GM19099 (cell line): Measurements from ENCODE around the gene CERS3.

Experiments
- POLR2A ChIP-seq: IDR thresholded peaks from 3 replicates; pipeline ENCODE4 v1.6.1; 2011; ENCODE audit warnings: low read depth; ENCODE audit not compliant: insufficient read length; ENCODE audit errors: extremely low read depth

Gene CERS3

DNA sequence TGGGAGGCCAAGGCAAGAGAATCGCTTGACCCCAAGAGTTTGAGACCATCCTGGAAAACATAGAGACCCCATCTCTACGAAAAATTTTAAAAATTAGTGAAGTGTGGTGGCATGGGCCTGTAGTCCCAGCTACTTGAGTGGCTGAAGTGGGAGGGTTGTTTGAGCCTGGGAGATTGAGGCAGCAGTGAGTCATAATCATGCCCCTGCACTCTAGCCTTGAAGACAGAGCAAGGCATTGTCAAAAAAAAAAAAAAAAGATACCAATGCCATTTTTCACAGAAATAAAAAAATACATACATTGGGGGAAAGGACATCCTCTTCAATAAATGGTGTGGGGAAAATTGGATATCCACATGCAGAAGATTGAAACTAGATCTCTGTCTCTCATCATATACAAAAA, 74.6 kb downstream of the CERS3 start:
- TF ChIP-seq POLR2A, result no peak

- TF ChIP-seq POLR2A, result no peak
These were observed 80.3 kb downstream of the CERS3 start for GRCh38 chr15:100448481-100448880.

DNA sequence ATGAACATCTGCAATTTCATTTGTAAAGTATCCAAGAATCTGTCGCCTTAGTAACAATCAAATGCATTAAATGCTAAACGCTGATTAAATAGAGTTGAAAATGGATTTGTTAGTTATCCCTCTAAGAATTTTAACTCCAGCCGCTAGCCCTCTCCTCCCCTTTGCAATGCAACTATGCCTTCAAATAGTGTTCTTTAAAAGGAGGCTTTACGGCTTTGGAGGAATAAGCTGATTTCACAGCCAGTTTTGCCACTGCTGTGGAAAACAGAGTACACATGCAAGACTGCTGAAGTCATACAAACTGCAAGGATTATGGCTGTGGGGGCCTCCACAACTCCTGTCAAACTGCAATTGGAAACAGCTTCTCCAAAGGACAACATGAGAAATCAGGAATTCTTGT, 89.2 kb downstream of the CERS3 start:
- no peak for TF ChIP-seq POLR2A

DNA sequence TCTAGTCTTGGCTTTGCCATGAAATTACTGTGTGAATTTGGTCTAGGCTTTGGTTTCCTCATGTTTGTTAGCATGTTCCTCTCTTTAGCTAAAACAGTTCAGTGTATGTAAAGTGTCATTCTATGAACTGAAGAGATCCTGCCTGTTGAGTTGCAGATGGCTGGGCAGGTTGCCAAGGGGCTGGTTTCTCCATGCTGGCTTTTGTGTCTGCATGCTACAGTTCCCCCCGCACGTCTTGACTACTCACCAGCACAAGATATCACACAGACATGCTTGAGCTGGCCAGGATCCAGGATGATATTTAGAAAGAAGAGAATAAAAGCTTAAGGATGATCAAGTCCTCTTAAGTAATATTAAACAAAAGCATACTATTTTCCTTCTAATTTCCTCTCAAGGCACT, 90.2 kb downstream of the CERS3 start:
- no peak for TF ChIP-seq POLR2A

DNA sequence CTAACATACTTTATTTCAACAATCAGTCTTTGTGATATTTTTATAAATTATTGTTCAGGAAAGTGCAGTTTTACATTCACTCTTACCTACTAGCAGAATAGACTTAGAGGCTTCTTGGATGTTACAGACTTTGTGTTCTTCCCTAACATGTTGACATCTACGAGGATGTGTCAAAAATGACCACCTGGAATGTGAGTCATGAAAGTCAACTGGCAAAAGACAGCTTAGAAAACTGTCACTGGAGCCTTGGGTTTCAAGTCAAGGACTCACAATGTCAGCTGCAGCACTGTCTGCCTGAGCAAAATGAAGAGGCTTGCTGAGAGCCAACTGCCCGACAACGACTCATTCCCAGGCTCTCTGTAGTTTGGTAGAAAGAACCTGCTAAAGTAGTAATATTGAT, 91.5 kb downstream of the CERS3 start:
- no peak for TF ChIP-seq POLR2A

DNA sequence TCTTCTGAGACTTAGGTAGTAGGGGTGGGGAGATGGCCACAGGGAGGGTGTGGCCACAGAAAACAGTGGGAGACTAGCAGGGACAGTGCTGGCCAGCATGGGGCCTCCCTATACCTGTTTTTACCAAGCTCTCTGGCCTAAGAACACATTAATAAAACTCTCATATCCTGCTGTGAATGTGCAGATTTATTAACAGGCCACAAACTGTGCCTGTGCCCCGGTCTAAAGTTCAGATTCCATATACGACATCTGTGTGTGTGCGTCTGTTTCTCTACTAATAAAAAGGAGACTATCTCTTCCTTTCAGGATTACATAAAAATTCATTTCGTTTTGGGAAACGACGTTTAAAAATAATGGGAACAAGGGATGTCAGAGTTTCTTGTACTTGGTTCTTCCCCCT, 94.2 kb downstream of the CERS3 start:
- no peak for TF ChIP-seq POLR2A

DNA sequence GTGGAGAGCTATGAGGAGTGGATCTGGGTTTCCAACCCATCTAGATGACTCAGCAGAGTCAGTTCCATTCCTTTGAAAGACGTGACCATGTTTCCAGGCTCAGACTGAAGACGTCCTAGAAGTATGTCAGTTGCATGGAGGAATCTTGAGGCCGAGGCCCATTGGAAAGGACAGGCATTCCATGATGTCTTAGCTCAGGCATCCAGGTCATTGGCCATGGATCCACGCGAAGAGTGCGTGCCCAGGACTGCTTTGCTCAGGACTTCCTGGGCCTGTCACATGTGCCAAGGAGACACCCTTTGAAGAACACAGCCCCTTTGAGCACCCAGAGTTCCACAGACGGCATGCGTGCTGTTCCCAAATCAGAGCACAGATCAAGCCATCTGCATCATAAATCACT, 94.7 kb downstream of the CERS3 start:
- TF ChIP-seq POLR2A, result no peak

DNA sequence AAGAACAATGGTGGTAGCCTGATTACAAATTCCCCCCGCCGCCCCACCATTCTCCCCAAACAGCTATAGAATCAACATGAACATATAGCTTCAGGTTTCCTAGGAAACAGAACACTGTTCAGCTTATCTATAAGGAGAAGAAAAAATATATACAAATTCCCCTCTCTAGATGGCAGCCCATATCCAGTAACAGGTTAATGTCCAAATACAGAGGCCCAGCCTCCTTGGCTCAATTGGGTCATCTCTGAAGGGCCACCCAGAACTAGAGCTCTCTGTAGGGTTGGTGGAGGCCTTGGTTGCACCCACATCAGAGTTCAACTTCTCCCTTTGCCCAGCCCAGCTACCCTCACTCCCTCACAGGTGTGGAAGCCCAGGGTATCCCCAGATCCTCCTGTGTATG, 95.4 kb downstream of the CERS3 start:
- TF ChIP-seq POLR2A, result no peak

GRCh38 chr15:100430411-100430810, 98.3 kb downstream of the CERS3 start:
- TF ChIP-seq POLR2A, result no peak

- no peak for TF ChIP-seq POLR2A
These were observed 99.5 kb downstream of the CERS3 start for GRCh38 chr15:100429116-100429728.

DNA sequence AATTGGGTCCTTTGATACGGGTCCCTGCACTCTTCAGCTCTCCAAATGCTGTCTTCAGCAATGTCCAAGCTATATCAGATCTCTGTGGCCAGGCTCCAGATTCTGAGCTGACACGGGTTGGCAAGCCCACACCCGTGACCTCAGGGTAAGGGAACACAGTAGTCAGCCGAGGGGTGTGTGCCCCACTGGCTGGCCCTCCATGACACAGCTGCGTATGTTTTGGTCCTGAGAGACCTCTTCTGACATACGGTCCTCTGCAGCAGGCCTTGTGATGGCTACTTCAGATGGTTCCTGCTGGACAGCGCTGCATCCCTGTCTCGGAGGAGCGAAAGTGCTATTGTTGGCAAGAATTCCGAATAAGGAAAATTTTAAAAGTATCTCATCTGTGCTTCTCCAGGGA, 101.8 kb downstream of the CERS3 start:
- TF ChIP-seq POLR2A, result no peak

DNA sequence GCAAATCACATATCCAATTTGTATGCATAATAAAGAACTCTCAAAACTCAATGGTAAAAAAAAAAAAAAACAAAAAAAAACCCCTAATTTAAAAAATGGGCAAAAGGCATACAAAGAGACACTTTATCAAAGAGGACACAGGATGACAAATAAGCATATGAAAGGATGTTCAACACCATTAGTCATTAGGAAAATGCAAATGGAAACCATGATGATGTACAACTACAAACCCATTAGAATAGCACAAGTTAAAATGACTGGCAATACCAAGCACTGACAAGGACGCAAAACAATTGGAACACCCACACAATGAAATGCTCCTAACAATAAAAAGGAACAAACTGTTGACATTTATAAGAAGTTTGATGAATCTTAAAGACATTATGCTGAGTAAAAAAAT, 123.6 kb downstream of the CERS3 start:
- TF ChIP-seq POLR2A, result no peak

DNA sequence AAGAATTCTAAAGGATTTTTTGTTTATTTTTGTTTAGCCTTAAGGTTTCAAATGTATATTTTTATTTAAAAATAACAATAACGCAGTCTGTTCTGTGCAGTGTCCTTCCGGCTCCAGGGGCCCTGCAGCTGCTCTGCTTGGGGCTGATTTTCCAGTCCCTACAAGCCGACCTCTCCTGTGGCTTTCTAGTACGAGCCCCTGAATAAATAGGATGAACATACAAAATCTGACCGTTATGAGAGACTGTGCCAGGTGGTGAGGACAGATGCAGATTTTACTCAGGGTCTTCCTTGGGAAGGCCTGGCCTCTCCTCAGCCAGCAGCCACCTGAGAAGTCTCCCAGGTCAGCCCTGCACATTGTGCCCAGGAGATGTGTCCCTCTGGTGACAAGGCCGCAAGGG, 127.8 kb downstream of the CERS3 start:
- no peak for TF ChIP-seq POLR2A

DNA sequence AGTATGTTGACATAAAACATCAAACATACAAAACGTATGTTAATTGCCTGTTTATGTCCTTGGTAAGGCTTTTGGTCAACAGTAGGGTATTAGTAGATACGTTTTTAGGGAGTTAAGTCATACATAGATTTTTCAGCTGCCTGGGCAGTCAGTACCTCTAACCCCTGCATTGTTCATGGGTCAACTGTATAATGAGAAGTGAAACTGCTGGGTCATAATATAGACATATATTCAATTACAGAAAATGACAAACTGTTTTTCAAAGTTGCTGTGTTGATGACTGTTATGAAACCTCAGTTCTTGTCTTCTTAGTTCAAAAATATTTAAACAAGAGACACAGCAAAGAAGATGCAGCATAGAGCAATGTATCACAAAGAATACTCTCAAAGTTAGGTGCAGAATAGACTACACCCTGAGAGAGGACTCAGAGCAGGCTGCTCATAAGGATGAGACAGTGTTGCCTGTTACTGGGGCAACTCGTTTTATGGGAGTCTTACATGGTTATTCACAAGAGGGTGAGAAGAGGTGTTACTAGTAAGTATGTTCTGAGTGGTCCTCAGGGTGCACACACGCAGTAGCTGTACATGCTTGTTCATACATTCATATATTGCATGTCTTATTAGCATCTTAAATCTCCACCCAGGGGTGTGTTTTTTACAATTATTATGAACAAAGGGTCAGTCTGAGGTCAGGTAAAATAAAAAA, 133.9 kb downstream of the CERS3 start:
- no peak for TF ChIP-seq POLR2A

GRCh38 chr15:100393008-100393407, 135.7 kb downstream of the CERS3 start:
- no peak for TF ChIP-seq POLR2A

DNA sequence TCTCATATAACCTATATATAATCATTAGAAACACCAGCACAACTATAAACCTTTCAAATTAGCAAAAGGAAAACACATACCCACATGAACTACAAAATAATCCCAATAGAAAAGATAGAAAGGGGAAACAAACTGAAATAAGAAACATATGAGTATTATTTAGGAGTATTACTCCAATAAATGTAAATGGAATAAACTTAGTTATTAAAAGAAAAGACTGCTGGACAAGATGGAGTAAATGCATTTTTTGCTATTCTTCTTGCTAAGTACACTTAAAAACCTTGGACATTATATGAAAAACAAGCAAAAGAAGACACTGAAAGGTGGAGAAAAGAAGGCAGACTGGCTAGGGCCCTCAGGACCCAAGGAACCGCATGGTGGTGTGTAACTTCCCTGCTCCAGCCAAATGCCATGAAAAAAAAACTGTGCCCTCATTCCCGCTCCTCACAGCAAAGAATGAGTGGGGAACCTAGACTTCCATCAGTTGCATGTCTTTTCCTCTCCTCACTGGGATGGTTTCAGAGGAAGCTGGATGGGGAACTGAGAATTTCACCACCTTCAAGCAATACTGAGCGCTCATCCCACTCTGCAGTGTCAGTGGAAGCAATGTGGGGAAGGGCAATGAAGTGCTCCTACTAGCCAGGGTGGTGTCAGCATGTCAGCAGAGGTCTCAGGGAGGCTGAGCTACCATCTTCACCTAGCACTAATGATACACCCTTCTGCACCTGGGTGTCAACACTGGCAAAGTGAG, 143.3 kb downstream of the CERS3 start:
- TF ChIP-seq POLR2A, result no peak
